Neural cell (in vitro differentiated cells): ENCODE measurements around the gene RPP30. TPM values are rescaled to one million over a fixed set of nuclear protein-coding genes. Genes with fewer than 3 reads are reported as not detected.

ENCODE experiments used
- H2AFZ ChIP-seq: fragments of 200-600, 300-800 bp; sonication (generic), shearing (Covaris generic); 2 replicates; pipeline ENCODE4 v1.6.0; 2014; ENCODE audit warnings: low read depth, mild to moderate bottlenecking, antibody characterized with exemption, low read length, moderate library complexity
- H3F3A ChIP-seq: fragments of 200-600 bp; shearing (Covaris generic); 2 replicates; pipeline ENCODE4 v1.6.1; 2016; ENCODE audit warnings: mild to moderate bottlenecking, moderate library complexity, mixed read lengths, antibody characterized with exemption, low read length; ENCODE audit not compliant: insufficient read depth, poor library complexity, severe bottlenecking
- H3K27ac ChIP-seq: fragments of 200-600, 300-800 bp; sonication (generic), shearing (Covaris generic); 2 replicates; pipeline ENCODE4 v1.5.1; 2014; ENCODE audit warnings: mild to moderate bottlenecking, low read length, moderate library complexity
- H3K27me3 ChIP-seq: fragments of 300-800, 200-600 bp; sonication (generic), shearing (Covaris generic); 2 replicates; pipeline ENCODE4 v1.6.0; 2014; ENCODE audit warnings: mild to moderate bottlenecking, low read depth, low read length, moderate library complexity; ENCODE audit not compliant: insufficient read depth
- H3K36me3 ChIP-seq: fragments of 300-800, 200-600 bp; sonication (generic), shearing (Covaris generic); 2 replicates; pipeline ENCODE4 v1.5.1; 2014; ENCODE audit warnings: mild to moderate bottlenecking, antibody characterized with exemption, low read length, moderate library complexity; ENCODE audit not compliant: insufficient read depth
- H3K4me2 ChIP-seq: fragments of 300-800, 200-600 bp; sonication (generic), shearing (Covaris generic); 2 replicates; pipeline ENCODE4 v1.6.0; 2014; ENCODE audit warnings: mild to moderate bottlenecking, low read length
- H3K4me3 ChIP-seq: fragments of 300-800, 200-600 bp; sonication (generic), shearing (Covaris generic); 2 replicates; pipeline ENCODE4 v1.5.1; 2014; ENCODE audit warnings: mild to moderate bottlenecking, low read length, moderate library complexity
- H3K79me2 ChIP-seq: fragments of 200-600 bp; shearing (Covaris generic); replicated peaks from 2 replicates; pipeline ENCODE4 v1.6.0; 2014; ENCODE audit warnings: mild to moderate bottlenecking, low read length, moderate library complexity; ENCODE audit not compliant: insufficient read depth
- H3K9ac ChIP-seq: fragments of 300-800, 200-600 bp; sonication (generic), shearing (Covaris generic); 2 replicates; pipeline ENCODE4 v1.6.1; 2016; ENCODE audit warnings: mild to moderate bottlenecking, low read length, mixed read lengths
- H3K9me2 ChIP-seq: fragments of 200-600 bp; shearing (Covaris generic); 2 replicates; pipeline ENCODE4 v1.6.1; 2016; ENCODE audit warnings: mild to moderate bottlenecking, low read length, mixed read lengths; ENCODE audit not compliant: insufficient read depth
- H3K9me3 ChIP-seq: fragments of 200-600, 300-800 bp; sonication (generic), shearing (Covaris generic); 2 replicates; pipeline ENCODE4 v1.6.1; 2016; ENCODE audit warnings: mild to moderate bottlenecking, mixed run types, low read length, moderate library complexity, mixed read lengths
- H4K20me1 ChIP-seq: fragments of 200-600 bp; shearing (Covaris generic); 2 replicates; pipeline ENCODE4 v1.6.1; 2016; ENCODE audit warnings: mild to moderate bottlenecking, mixed run types; ENCODE audit not compliant: insufficient read depth
- EP300 ChIP-seq: fragments of 450-650 bp; conservative IDR thresholded peaks from 2 replicates; pipeline ENCODE4 v1.6.1; 2014; ENCODE audit warnings: antibody characterized with exemption, mild to moderate bottlenecking, moderate library complexity; ENCODE audit not compliant: poor library complexity, severe bottlenecking
- EZH2 ChIP-seq: fragments of 200-600, 300-800 bp; shearing (Covaris generic), sonication (generic); IDR thresholded peaks from 2 replicates; pipeline ENCODE4 v1.6.1; 2014; ENCODE audit warnings: antibody characterized with exemption, low read length, borderline replicate concordance, mild to moderate bottlenecking; ENCODE audit not compliant: insufficient read depth, poor library complexity, severe bottlenecking
- MXI1 ChIP-seq: fragments of 450-650 bp; conservative IDR thresholded peaks from 2 replicates; pipeline ENCODE4 v1.6.1; 2014; ENCODE audit warnings: antibody characterized with exemption, mild to moderate bottlenecking; ENCODE audit not compliant: poor library complexity, severe bottlenecking
- POLR2AphosphoS5 ChIP-seq: IDR thresholded peaks from 2 replicates; pipeline ENCODE4 v1.6.1; 2012
- RAD21 ChIP-seq: fragments of 450-650 bp; conservative IDR thresholded peaks from 2 replicates; pipeline ENCODE4 v1.6.1; 2014; ENCODE audit warnings: antibody characterized with exemption, mild to moderate bottlenecking, moderate library complexity
- REST ChIP-seq: IDR thresholded peaks from 2 replicates; pipeline ENCODE4 v1.6.1; 2012; ENCODE audit warnings: borderline replicate concordance
- SMC3 ChIP-seq: fragments of 450-650 bp; conservative IDR thresholded peaks from 2 replicates; pipeline ENCODE4 v1.6.1; 2014; ENCODE audit warnings: antibody characterized with exemption, mild to moderate bottlenecking, moderate library complexity; ENCODE audit not compliant: poor library complexity
- TAF1 ChIP-seq: IDR thresholded peaks from 2 replicates; pipeline ENCODE4 v1.6.1; 2012; ENCODE audit warnings: low read depth
- polyA plus RNA-seq: library from polyadenylated mRNA; depleted of rRNA; stranded (reverse); fragments of >200 nt; gene quantifications from 2 replicates; pipeline ENCODE4 v1.2.3, GENCODE V29; 2014
- TF ChIP-seq, protein P1 (sequence below): fragments of 450-650 bp; IDR thresholded peaks from 2 replicates; pipeline ENCODE4 v1.5.1; 2014; ENCODE audit warnings: antibody characterized with exemption, mild to moderate bottlenecking, moderate library complexity; ENCODE audit not compliant: poor library complexity, severe bottlenecking

The RPP30 gene
- polyA plus RNA-seq, 1 donor from 2014 or later = 86.5 TPM

DNA sequence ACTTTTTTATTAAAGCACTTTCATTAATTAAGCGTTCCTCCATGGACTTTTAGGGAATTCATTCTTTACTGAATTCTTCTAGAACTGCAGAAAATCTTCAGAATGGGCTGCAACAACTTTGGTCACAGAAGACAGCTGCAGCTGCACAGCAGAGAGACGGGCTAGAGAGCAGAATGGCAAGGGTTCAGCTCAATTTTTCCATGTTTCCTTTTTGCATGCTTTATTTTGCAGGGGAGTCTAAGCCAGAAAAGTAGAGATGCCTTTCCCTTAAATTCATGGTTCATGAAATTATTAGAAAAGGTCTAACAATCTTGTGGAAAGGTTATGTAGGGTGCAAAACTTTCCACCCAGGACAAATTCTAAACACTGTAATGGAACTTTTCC is 64.5 kb downstream of the RPP30 start (continued):
- no peak for TF ChIP-seq SMC3
- TF ChIP-seq TAF1 = no peak
- TF ChIP-seq POLR2AphosphoS5 = no peak
- no peak for TF ChIP-seq MXI1

DNA sequence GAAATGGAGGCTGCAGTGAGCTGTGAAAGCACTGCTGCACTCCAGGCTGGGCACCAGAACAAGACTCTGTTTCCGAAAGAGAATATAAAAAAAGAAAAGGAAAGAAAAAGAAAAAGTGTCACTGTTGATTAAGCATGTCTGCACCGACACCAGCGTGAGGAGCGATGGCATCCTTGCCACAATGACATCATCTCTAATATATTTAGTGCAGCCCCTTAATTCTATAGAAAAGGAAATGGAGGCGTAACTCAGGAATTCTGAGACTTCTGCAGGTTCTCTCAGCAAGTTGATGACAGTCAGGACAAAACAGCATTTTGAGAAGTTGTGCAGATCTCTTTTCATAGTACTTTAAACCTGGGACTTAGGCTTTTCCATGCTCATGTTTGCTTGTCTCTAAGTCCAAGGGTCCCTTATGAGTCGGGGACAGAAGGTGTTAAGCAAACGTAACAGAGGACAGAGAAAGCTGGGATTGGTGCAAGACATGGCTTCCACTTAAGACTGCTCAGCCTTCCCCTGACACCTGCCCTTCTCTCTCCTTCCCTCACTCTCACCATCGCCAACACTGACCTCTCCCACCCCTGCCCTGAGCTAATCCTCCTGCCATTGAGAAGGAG is 66.0 kb downstream of the RPP30 start:
- Histone ChIP-seq H3K36me3 (no peaks in the 10 kb centered on the region), H3F3A (no peaks in the 10 kb centered on the region), H3K4me2 (no peak overlapping the region), H3K9me3 (no peaks in the 10 kb centered on the region), H3K9me2 (no peaks in the 10 kb centered on the region), H3K27ac (peak overlapping the region; percentile 87), H3K27me3 (no peaks in the 10 kb centered on the region), H3K4me3 (no peak overlapping the region), H2AFZ (no peak overlapping the region), H3K79me2 (no peaks in the 10 kb centered on the region), H4K20me1 (no peaks in the 10 kb centered on the region), H3K9ac (no peak overlapping the region)
- TF ChIP-seq MXI1 (no peak), EZH2 (no peak), TAF1 (no peak), RAD21 (no peak), REST (no peak), POLR2AphosphoS5 (no peak), SMC3 (no peak), EP300 (no peak)
- TF ChIP-seq, protein P1, sequence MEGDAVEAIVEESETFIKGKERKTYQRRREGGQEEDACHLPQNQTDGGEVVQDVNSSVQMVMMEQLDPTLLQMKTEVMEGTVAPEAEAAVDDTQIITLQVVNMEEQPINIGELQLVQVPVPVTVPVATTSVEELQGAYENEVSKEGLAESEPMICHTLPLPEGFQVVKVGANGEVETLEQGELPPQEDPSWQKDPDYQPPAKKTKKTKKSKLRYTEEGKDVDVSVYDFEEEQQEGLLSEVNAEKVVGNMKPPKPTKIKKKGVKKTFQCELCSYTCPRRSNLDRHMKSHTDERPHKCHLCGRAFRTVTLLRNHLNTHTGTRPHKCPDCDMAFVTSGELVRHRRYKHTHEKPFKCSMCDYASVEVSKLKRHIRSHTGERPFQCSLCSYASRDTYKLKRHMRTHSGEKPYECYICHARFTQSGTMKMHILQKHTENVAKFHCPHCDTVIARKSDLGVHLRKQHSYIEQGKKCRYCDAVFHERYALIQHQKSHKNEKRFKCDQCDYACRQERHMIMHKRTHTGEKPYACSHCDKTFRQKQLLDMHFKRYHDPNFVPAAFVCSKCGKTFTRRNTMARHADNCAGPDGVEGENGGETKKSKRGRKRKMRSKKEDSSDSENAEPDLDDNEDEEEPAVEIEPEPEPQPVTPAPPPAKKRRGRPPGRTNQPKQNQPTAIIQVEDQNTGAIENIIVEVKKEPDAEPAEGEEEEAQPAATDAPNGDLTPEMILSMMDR = no peak

DNA sequence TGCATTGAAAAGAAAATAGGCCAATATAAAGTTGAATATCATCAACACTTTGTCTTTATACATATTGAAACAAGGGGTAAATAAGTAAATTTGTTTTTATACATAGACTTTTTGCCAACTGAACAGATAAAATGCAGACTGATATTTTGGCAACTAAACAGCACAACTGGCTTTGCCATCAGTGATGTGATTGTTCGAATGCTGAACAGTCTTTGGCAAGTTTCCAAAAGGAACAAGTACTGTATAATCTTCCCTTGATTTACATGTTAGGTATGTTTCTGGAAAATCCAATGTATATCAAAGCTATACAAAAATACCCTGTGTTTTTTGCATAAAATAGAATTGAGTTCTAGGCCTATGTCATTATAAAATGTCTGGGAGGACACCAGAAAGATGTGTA is 67.3 kb downstream of the RPP30 start:
- Histone ChIP-seq H3K79me2 (no peaks in the 10 kb centered on the region), H2AFZ (no peak overlapping the region), H3K4me2 (no peak overlapping the region), H3K36me3 (no peaks in the 10 kb centered on the region), H3K27me3 (no peaks in the 10 kb centered on the region), H3K4me3 (no peak overlapping the region), H3F3A (no peaks in the 10 kb centered on the region), H3K9ac (no peak overlapping the region), H3K9me2 (no peaks in the 10 kb centered on the region), H3K9me3 (no peaks in the 10 kb centered on the region), H3K27ac (no peak overlapping the region), H4K20me1 (no peaks in the 10 kb centered on the region)
- TF ChIP-seq EP300 (no peak), POLR2AphosphoS5 (no peak), EZH2 (no peak), MXI1 (no peak), SMC3 (no peak), TAF1 (no peak), RAD21 (no peak), REST (no peak)
- TF ChIP-seq, protein P1 = no peak
